DMS79 (cell line): ENCODE data around the gene KLHDC8A.

ENCODE experiments used
- DNase-seq: peaks from one replicate; lab custom pipeline; 2025; lab: John Stamatoyannopoulos, UW

The KLHDC8A gene

GRCh38 chr1:205319081-205320018 is 37.4 kb downstream of the KLHDC8A start:
- DNase-seq, result peak; percentile 86

GRCh38 chr1:205318231-205318991 is 38.3 kb downstream of the KLHDC8A start:
- DNase-seq, result peak; percentile 86

- peak; percentile 98 for DNase-seq
These were observed 39.3 kb downstream of the KLHDC8A start for GRCh38 chr1:205317311-205317917.

GRCh38 chr1:205316161-205316566 is 40.6 kb downstream of the KLHDC8A start:
- DNase-seq, result peak; percentile 36

GRCh38 chr1:205315008-205315618 is 41.6 kb downstream of the KLHDC8A start:
- no peak for DNase-seq

GRCh38 chr1:205313563-205314308 is 43.0 kb downstream of the KLHDC8A start:
- DNase-seq, result peak; percentile 95

- DNase-seq, result no peak
These were observed 43.7 kb downstream of the KLHDC8A start for GRCh38 chr1:205312866-205313562.

GRCh38 chr1:205310976-205311704 is 45.6 kb downstream of the KLHDC8A start:
- DNase-seq, result no peak

- DNase-seq, result no peak
These were observed 47.0 kb downstream of the KLHDC8A start for GRCh38 chr1:205309741-205310140.

GRCh38 chr1:205306929-205307566 is 49.7 kb downstream of the KLHDC8A start:
- DNase-seq, result no peak

- DNase-seq, result no peak
These were observed 52.0 kb downstream of the KLHDC8A start for GRCh38 chr1:205304695-205305070.

- no peak for DNase-seq
These were observed 52.6 kb downstream of the KLHDC8A start for GRCh38 chr1:205304046-205304694.

- no peak for DNase-seq
These were observed 53.4 kb downstream of the KLHDC8A start for GRCh38 chr1:205303247-205303888.

GRCh38 chr1:205301842-205302588 is 54.7 kb downstream of the KLHDC8A start:
- no peak for DNase-seq

- peak; percentile 97 for DNase-seq
These were observed 55.4 kb downstream of the KLHDC8A start for GRCh38 chr1:205301205-205301821.

GRCh38 chr1:205300149-205300548 is 56.6 kb downstream of the KLHDC8A start:
- no peak for DNase-seq
